Stimulated activated CD8-positive, alpha-beta memory T cell treated with anti-CD3 and anti-CD28 coated beads, Interleukin-12 subunit alpha, Interleukin-12 subunit beta, amount 100 ng/mL, for 1 hour (primary cell): ENCODE data around the gene CNNM4.

Experiments
- DNase-seq: peaks from one replicate; pipeline ENCODE4 v3.0.0-alpha.2; 2020; ENCODE audit warnings: low read depth

The CNNM4 gene

GRCh38 chr2:96759548-96759947, 1.2 kb upstream of the CNNM4 start:
- no peak for DNase-seq

GRCh38 chr2:96760986-96761832, 507 bp downstream of the CNNM4 start:
- no peak for DNase-seq

- DNase-seq = no peak
Observed at GRCh38 chr2:96762529-96763311, 2.0 kb downstream of the CNNM4 start.

- DNase-seq = no peak
Observed at GRCh38 chr2:96763511-96764252, 3.0 kb downstream of the CNNM4 start.

GRCh38 chr2:96764253-96764637, 3.5 kb downstream of the CNNM4 start:
- no peak for DNase-seq

GRCh38 chr2:96767135-96767871, 6.6 kb downstream of the CNNM4 start:
- DNase-seq = no peak

GRCh38 chr2:96768083-96768561, 7.4 kb downstream of the CNNM4 start:
- no peak for DNase-seq

- DNase-seq = no peak
Observed at GRCh38 chr2:96769814-96770213, 9.1 kb downstream of the CNNM4 start.

GRCh38 chr2:96770442-96771202, 9.9 kb downstream of the CNNM4 start:
- DNase-seq = no peak

- DNase-seq = no peak
Observed at GRCh38 chr2:96771796-96772618, 11.3 kb downstream of the CNNM4 start.

- DNase-seq = no peak
Observed at GRCh38 chr2:96772903-96773671, 12.4 kb downstream of the CNNM4 start.

- DNase-seq = no peak
Observed at GRCh38 chr2:96773922-96774321, 13.2 kb downstream of the CNNM4 start.

- DNase-seq = no peak
Observed at GRCh38 chr2:96775160-96775559, 14.5 kb downstream of the CNNM4 start.

GRCh38 chr2:96783388-96783787, 22.7 kb downstream of the CNNM4 start:
- no peak for DNase-seq

GRCh38 chr2:96787411-96787810, 26.7 kb downstream of the CNNM4 start:
- DNase-seq = no peak

GRCh38 chr2:96788442-96789244, 27.9 kb downstream of the CNNM4 start:
- DNase-seq = no peak

GRCh38 chr2:96789245-96789617, 28.5 kb downstream of the CNNM4 start:
- no peak for DNase-seq
